Neural progenitor cell (in vitro differentiated cells): ENCODE results near the gene PEAK1. TPM values are rescaled to one million over a fixed set of nuclear protein-coding genes. Genes with fewer than 3 reads are reported as not detected.

Experiments
- DNase-seq: peaks from one replicate; pipeline ENCODE4 v3.0.0-alpha.2; 2016; ENCODE audit warnings: low spot score
- H2AFZ ChIP-seq: fragments of 200-600 bp; sonication (generic); replicated peaks from 2 replicates; pipeline ENCODE4 v1.6.1; 2016; ENCODE audit warnings: antibody characterized with exemption
- H3F3A ChIP-seq: fragments of 200-600 bp; sonication (generic); 2 replicates; pipeline ENCODE4 v1.6.1; 2016; ENCODE audit warnings: antibody characterized with exemption, low read depth
- H3K27ac ChIP-seq: fragments of 200-600 bp; sonication (generic); 2 replicates; pipeline ENCODE4 v1.5.1; 2016; ENCODE audit warnings: mild to moderate bottlenecking
- H3K27me3 ChIP-seq: fragments of 200-600 bp; sonication (generic); 2 replicates; pipeline ENCODE4 v1.6.1; 2016; ENCODE audit warnings: mild to moderate bottlenecking, moderate library complexity
- H3K36me3 ChIP-seq: fragments of 200-600 bp; sonication (generic); 2 replicates; pipeline ENCODE4 v1.5.1; 2016
- H3K4me1 ChIP-seq: fragments of 200-600 bp; sonication (generic); 2 replicates; pipeline ENCODE4 v1.6.1; 2016; ENCODE audit warnings: mixed run types
- H3K4me2 ChIP-seq: fragments of 200-600 bp; sonication (generic); 2 replicates; pipeline ENCODE4 v1.6.1; 2016
- H3K4me3 ChIP-seq: fragments of 200-600 bp; sonication (generic); 2 replicates; pipeline ENCODE4 v1.5.1; 2016
- H3K79me2 ChIP-seq: fragments of 200-600 bp; sonication (generic); 2 replicates; pipeline ENCODE4 v1.6.1; 2016; ENCODE audit warnings: low read depth
- H3K9ac ChIP-seq: fragments of 200-600 bp; sonication (generic); 2 replicates; pipeline ENCODE4 v1.6.1; 2016
- H3K9me3 ChIP-seq: fragments of 200-600 bp; sonication (generic); 2 replicates; pipeline ENCODE4 v1.5.1; 2016; ENCODE audit warnings: low read depth
- H4K20me1 ChIP-seq: fragments of 200-600 bp; sonication (generic); 2 replicates; pipeline ENCODE4 v1.6.1; 2016; ENCODE audit warnings: low read depth
- H3K27ac Mint-ChIP-seq: 3 replicates; pipeline ENCODE4 v1.8.0; 2021; ENCODE audit warnings: mixed read lengths
- H3K27me3 Mint-ChIP-seq: 2 replicates; pipeline ENCODE4 v1.8.0; 2022; ENCODE audit warnings: low read depth, mild to moderate bottlenecking, inconsistent platforms, moderate library complexity, mixed read lengths; ENCODE audit not compliant: insufficient read depth
- H3K36me3 Mint-ChIP-seq: 3 replicates; pipeline ENCODE4 v1.8.0; 2021; ENCODE audit warnings: mixed read lengths
- H3K4me1 Mint-ChIP-seq: 3 replicates; pipeline ENCODE4 v1.8.0; 2021; ENCODE audit warnings: mixed read lengths
- H3K4me3 Mint-ChIP-seq: 3 replicates; pipeline ENCODE4 v1.8.0; 2021; ENCODE audit warnings: mild to moderate bottlenecking, moderate library complexity, mixed read lengths
- H3K9me3 Mint-ChIP-seq: 3 replicates; pipeline ENCODE4 v1.8.0; 2020; ENCODE audit warnings: mixed read lengths
- CTCF ChIP-seq: fragments of 200-600 bp; sonication (generic); IDR thresholded peaks from 2 replicates; pipeline ENCODE4 v1.5.1; 2017; ENCODE audit warnings: antibody characterized with exemption, mild to moderate bottlenecking
- EZH2 ChIP-seq: fragments of 200-600 bp; sonication (generic); IDR thresholded peaks from 2 replicates; pipeline ENCODE4 v1.6.1; 2017; ENCODE audit warnings: antibody characterized with exemption, mild to moderate bottlenecking, moderate library complexity
- EZH2phosphoT487 ChIP-seq: fragments of 200-600 bp; sonication (generic); IDR thresholded peaks from 2 replicates; pipeline ENCODE4 v1.6.1; 2017; ENCODE audit warnings: antibody characterized with exemption
- total RNA-seq: library from RNA; depleted of rRNA; stranded (reverse); fragments of >200 nt; gene quantifications from 2 replicates; pipeline ENCODE4 v1.2.3, GENCODE V29; 2015; ENCODE audit warnings: low replicate concordance

PEAK1 gene
- total RNA-seq, 1 donor from 2014 or later: 30.9 TPM

GRCh38 chr15:77143191-77143590, 276.7 kb downstream of the PEAK1 start:
- peaks cover 29% of the 10 kb centered on the region for H3K36me3 Mint-ChIP-seq
- no peak overlapping the region for H3K9ac ChIP-seq
- no peak for DNase-seq
- TF ChIP-seq EZH2: no peak
- no peak for TF ChIP-seq EZH2phosphoT487
- no peak for TF ChIP-seq CTCF
- H3K4me3 Mint-ChIP-seq: no peak overlapping the region
- no peaks in the 10 kb centered on the region for H3K79me2 ChIP-seq
- no peak overlapping the region for H2AFZ ChIP-seq
- H3K27ac ChIP-seq: no peak overlapping the region
- H3K27me3 Mint-ChIP-seq: peaks cover 3% of the 10 kb centered on the region
- no peaks in the 10 kb centered on the region for H3F3A ChIP-seq
- H3K4me3 ChIP-seq: no peak overlapping the region
- peaks cover 4% of the 10 kb centered on the region for H3K36me3 ChIP-seq
- no peaks in the 10 kb centered on the region for H4K20me1 ChIP-seq
- H3K4me1 ChIP-seq: no peaks in the 10 kb centered on the region
- peaks cover 25% of the 10 kb centered on the region for H3K9me3 Mint-ChIP-seq
- H3K27me3 ChIP-seq: no peaks in the 10 kb centered on the region
- H3K4me1 Mint-ChIP-seq: no peaks in the 10 kb centered on the region
- H3K27ac Mint-ChIP-seq: no peak overlapping the region
- H3K4me2 ChIP-seq: no peak overlapping the region
- peaks cover 14% of the 10 kb centered on the region for H3K9me3 ChIP-seq

- TF ChIP-seq EZH2phosphoT487: no peak
- no peak for TF ChIP-seq EZH2
- no peak for TF ChIP-seq CTCF
- Histone ChIP-seq H3K36me3 (peaks cover 4% of the 10 kb centered on the region), H3F3A (no peaks in the 10 kb centered on the region), H3K79me2 (no peaks in the 10 kb centered on the region), H3K4me3 (no peak overlapping the region), H2AFZ (no peak overlapping the region), H3K9me3 (peaks cover 14% of the 10 kb centered on the region), H3K27ac (no peak overlapping the region), H4K20me1 (no peaks in the 10 kb centered on the region), H3K27me3 (no peaks in the 10 kb centered on the region), H3K9ac (no peak overlapping the region), H3K4me1 (no peaks in the 10 kb centered on the region), H3K4me2 (no peak overlapping the region)
- no peak overlapping the region for H3K4me3 Mint-ChIP-seq
- no peaks in the 10 kb centered on the region for H3K4me1 Mint-ChIP-seq
- H3K36me3 Mint-ChIP-seq: peaks cover 44% of the 10 kb centered on the region
- no peak overlapping the region for H3K27ac Mint-ChIP-seq
- H3K9me3 Mint-ChIP-seq: peaks cover 28% of the 10 kb centered on the region
- H3K27me3 Mint-ChIP-seq: peaks cover 3% of the 10 kb centered on the region
- DNase-seq: no peak
Observed at GRCh38 chr15:77140220-77140619, 279.7 kb downstream of the PEAK1 start.

GRCh38 chr15:77139312-77139711, 280.6 kb downstream of the PEAK1 start:
- Histone ChIP-seq H2AFZ (no peak overlapping the region), H3F3A (no peaks in the 10 kb centered on the region), H4K20me1 (no peaks in the 10 kb centered on the region), H3K27ac (no peak overlapping the region), H3K9ac (no peak overlapping the region), H3K27me3 (no peaks in the 10 kb centered on the region), H3K4me1 (no peaks in the 10 kb centered on the region), H3K4me2 (no peak overlapping the region), H3K36me3 (peaks cover 4% of the 10 kb centered on the region), H3K4me3 (no peak overlapping the region), H3K79me2 (no peaks in the 10 kb centered on the region), H3K9me3 (peaks cover 14% of the 10 kb centered on the region)
- Mint-ChIP-seq H3K4me3 (no peak overlapping the region), H3K9me3 (peaks cover 28% of the 10 kb centered on the region), H3K4me1 (no peaks in the 10 kb centered on the region), H3K27me3 (peaks cover 3% of the 10 kb centered on the region), H3K27ac (no peak overlapping the region), H3K36me3 (peaks cover 44% of the 10 kb centered on the region)
- TF ChIP-seq EZH2 (no peak), CTCF (no peak), EZH2phosphoT487 (no peak)
- no peak for DNase-seq

- H3K27me3 Mint-ChIP-seq: no peaks in the 10 kb centered on the region
- Histone ChIP-seq H3K9ac (no peak overlapping the region), H3K9me3 (peaks cover 14% of the 10 kb centered on the region), H3K36me3 (peaks cover 4% of the 10 kb centered on the region), H3K27ac (no peak overlapping the region), H3K4me3 (no peak overlapping the region), H2AFZ (no peak overlapping the region), H3K4me2 (no peak overlapping the region), H3K4me1 (no peaks in the 10 kb centered on the region), H3K79me2 (no peaks in the 10 kb centered on the region), H3K27me3 (no peaks in the 10 kb centered on the region), H3F3A (no peaks in the 10 kb centered on the region), H4K20me1 (no peaks in the 10 kb centered on the region)
- H3K4me3 Mint-ChIP-seq: no peak overlapping the region
- H3K4me1 Mint-ChIP-seq: no peaks in the 10 kb centered on the region
- H3K27ac Mint-ChIP-seq: no peak overlapping the region
- TF ChIP-seq EZH2 (no peak), EZH2phosphoT487 (no peak), CTCF (no peak)
- peaks cover 37% of the 10 kb centered on the region for H3K36me3 Mint-ChIP-seq
- peaks cover 28% of the 10 kb centered on the region for H3K9me3 Mint-ChIP-seq
- DNase-seq: no peak
Observed at GRCh38 chr15:77138167-77138522, 281.8 kb downstream of the PEAK1 start.
